Measurements from ENCODE around the gene MYOM3. TPM values are rescaled to one million over a fixed set of nuclear protein-coding genes. Genes with fewer than 3 reads are reported as not detected.

Gene MYOM3
- total RNA-seq, 1 donor from 2014 or later = 0.88 TPM

GRCh38 chr1:24113641-24114033, 1.7 kb upstream of the MYOM3 start:
- ATAC-seq = no peak

GRCh38 chr1:24111262-24111995, 506 bp downstream of the MYOM3 start:
- peak; percentile 47 for ATAC-seq

- ATAC-seq = no peak
These were observed 1.2 kb downstream of the MYOM3 start for GRCh38 chr1:24110642-24111261.

- ATAC-seq = no peak
These were observed 2.1 kb downstream of the MYOM3 start for GRCh38 chr1:24109686-24110475.

- no peak for ATAC-seq
These were observed 2.8 kb downstream of the MYOM3 start for GRCh38 chr1:24109166-24109483.

GRCh38 chr1:24108334-24109165, 3.4 kb downstream of the MYOM3 start:
- peak; percentile 82 for ATAC-seq

- ATAC-seq = peak; percentile 65
These were observed 4.3 kb downstream of the MYOM3 start for GRCh38 chr1:24107462-24108138.

- ATAC-seq = no peak
These were observed 6.4 kb downstream of the MYOM3 start for GRCh38 chr1:24105368-24106160.

- ATAC-seq = no peak
These were observed 7.1 kb downstream of the MYOM3 start for GRCh38 chr1:24104854-24105253.

GRCh38 chr1:24103879-24104278, 8.1 kb downstream of the MYOM3 start:
- no peak for ATAC-seq

GRCh38 chr1:24103408-24103807, 8.5 kb downstream of the MYOM3 start:
- no peak for ATAC-seq

- no peak for ATAC-seq
These were observed 9.0 kb downstream of the MYOM3 start for GRCh38 chr1:24102961-24103360.

GRCh38 chr1:24101796-24102586, 9.9 kb downstream of the MYOM3 start:
- no peak for ATAC-seq

- no peak for ATAC-seq
These were observed 10.8 kb downstream of the MYOM3 start for GRCh38 chr1:24100945-24101737.

- no peak for ATAC-seq
These were observed 12.8 kb downstream of the MYOM3 start for GRCh38 chr1:24098943-24099638.

- ATAC-seq = no peak
These were observed 13.8 kb downstream of the MYOM3 start for GRCh38 chr1:24098102-24098501.

- no peak for ATAC-seq
These were observed 14.3 kb downstream of the MYOM3 start for GRCh38 chr1:24097663-24098062.

- no peak for ATAC-seq
These were observed 15.2 kb downstream of the MYOM3 start for GRCh38 chr1:24096739-24097103.

Data from esophagus mucosa (tissue), 1 donor.